ENCODE data around the gene NR3C2. TPM values are rescaled to one million over a fixed set of nuclear protein-coding genes. Genes with fewer than 3 reads are reported as not detected.

NR3C2 gene
- total RNA-seq, 1 experiment from 2014 or later = 2.7 TPM

- H3K4me1 ChIP-seq (ENCODE audit: control insufficient read depth in 1 of 2, insufficient read depth in 2 of 2, low read length in 2 of 2) = no peaks in the 10 kb centered on the region
- CTCF ChIA-PET = no interaction called here
- BruUV-seq (replicated peaks) = no TSS peak
Measured at GRCh38 chr4:148044089-148044911, 397.9 kb downstream of the NR3C2 start.

More at GRCh38 chr4:148044089-148044911, 397.9 kb downstream of the NR3C2 start:
- Histone ChIP-seq H3K9me3 (ENCODE audit: control insufficient read depth in 1 of 2, insufficient read depth in 1 of 2, low read depth in 1 of 2, low read length in 2 of 2) (no peaks in the 10 kb centered on the region), H3K4me3 (replicated peaks in 1 of 2; ENCODE audit: low read depth in 1 of 2, low read length in 2 of 2) (no peak overlapping the region), H3K79me2 (ENCODE audit: insufficient read depth, low read length) (no peaks in the 10 kb centered on the region), H3K36me3 (ENCODE audit: control insufficient read depth in 1 of 2, insufficient read depth in 2 of 2, low read length in 2 of 2) (no peaks in the 10 kb centered on the region), H3K9ac (ENCODE audit: low read length) (no peak overlapping the region), H2AFZ (ENCODE audit: low read depth, low read length, poor library complexity, severe bottlenecking) (no peak overlapping the region), H3K27ac (ENCODE audit: low read depth, low read length) (no peak overlapping the region), H4K20me1 (ENCODE audit: insufficient read depth) (no peaks in the 10 kb centered on the region; the same call in 1 of the 2 replicates), H3K9me2 (ENCODE audit: insufficient read depth) (no peaks in the 10 kb centered on the region), H3K4me2 (ENCODE audit: low read length) (no peak overlapping the region), H3K27me3 (ENCODE audit: insufficient read depth, low read length) (no peaks in the 10 kb centered on the region)
- DNase-seq (ENCODE audit: low read depth, low spot score) (no peak), ATAC-seq (no peak)
- ChIA-PET POLR2A (no interaction called here), RAD21 (ENCODE audit: low non-redundant PET in 1 of 2, low total read pairs in 2 of 2, uncharacterized antibody in 2 of 2, unreplicated experiment in 2 of 2) (no interaction called here)
- intact Hi-C loops (cut with micrococcal nuclease) = no loop called here
- TF ChIP-seq FOSL1 (IDR thresholded peaks at IDR 0.05; ENCODE audit: low read depth) (no peak), ELF1 (IDR thresholded peaks at IDR 0.05; ENCODE audit: borderline replicate concordance, low read depth) (no peak), POLR2A (IDR thresholded peaks at IDR 0.05; ENCODE audit: borderline replicate concordance, extremely low read depth, insufficient read depth, insufficient read length) (no peak), EZH2 (IDR thresholded peaks at IDR 0.05) (no peak), EZH2phosphoT487 (IDR thresholded peaks at IDR 0.05; ENCODE audit: borderline replicate concordance) (no peak), REST (IDR thresholded peaks at IDR 0.05; ENCODE audit: low read depth) (no peak), CEBPB (IDR thresholded peaks at IDR 0.05; ENCODE audit: low read depth) (no peak), ZFX (IDR thresholded peaks at IDR 0.05) (no peak), SIN3A (IDR thresholded peaks at IDR 0.05; ENCODE audit: low read depth) (no peak), POLR2AphosphoS5 (IDR thresholded peaks at IDR 0.05; ENCODE audit: low read depth, low read length) (no peak), SP1 (IDR thresholded peaks at IDR 0.05; ENCODE audit: low read depth) (no peak), RAD21 (IDR thresholded peaks at IDR 0.05; ENCODE audit: low read depth) (no peak), ZBTB33 (IDR thresholded peaks at IDR 0.05; ENCODE audit: extremely low read depth, insufficient replicate concordance, low read length) (no peak), ZNF274 (IDR thresholded peaks at IDR 0.05; ENCODE audit: low read depth, low read length) (no peak), CBX3 (IDR thresholded peaks at IDR 0.05; ENCODE audit: low read depth) (no peak), JUND (IDR thresholded peaks at IDR 0.05) (no peak), SRF (IDR thresholded peaks at IDR 0.05; ENCODE audit: low read depth) (no peak), YY1 (IDR thresholded peaks at IDR 0.05; ENCODE audit: extremely low read depth, insufficient replicate concordance, low read depth, low read length) (no peak)
- TF ChIP-seq, protein P1, sequence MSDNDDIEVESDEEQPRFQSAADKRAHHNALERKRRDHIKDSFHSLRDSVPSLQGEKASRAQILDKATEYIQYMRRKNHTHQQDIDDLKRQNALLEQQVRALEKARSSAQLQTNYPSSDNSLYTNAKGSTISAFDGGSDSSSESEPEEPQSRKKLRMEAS (IDR thresholded peaks at IDR 0.05) = no peak
